NCI-H128 (cell line): ENCODE data around the gene PCGF2.
"Not testable (repeated sequence)": the region's sequence is repeated elsewhere in the genome, so short reads cannot be mapped to it uniquely, and the experiment has no call there.

ENCODE experiments used
- DNase-seq: peaks from one replicate; lab custom pipeline; 2025; ENCODE audit not compliant: unreplicated experiment; lab: John Stamatoyannopoulos, UW

The PCGF2 gene

DNA sequence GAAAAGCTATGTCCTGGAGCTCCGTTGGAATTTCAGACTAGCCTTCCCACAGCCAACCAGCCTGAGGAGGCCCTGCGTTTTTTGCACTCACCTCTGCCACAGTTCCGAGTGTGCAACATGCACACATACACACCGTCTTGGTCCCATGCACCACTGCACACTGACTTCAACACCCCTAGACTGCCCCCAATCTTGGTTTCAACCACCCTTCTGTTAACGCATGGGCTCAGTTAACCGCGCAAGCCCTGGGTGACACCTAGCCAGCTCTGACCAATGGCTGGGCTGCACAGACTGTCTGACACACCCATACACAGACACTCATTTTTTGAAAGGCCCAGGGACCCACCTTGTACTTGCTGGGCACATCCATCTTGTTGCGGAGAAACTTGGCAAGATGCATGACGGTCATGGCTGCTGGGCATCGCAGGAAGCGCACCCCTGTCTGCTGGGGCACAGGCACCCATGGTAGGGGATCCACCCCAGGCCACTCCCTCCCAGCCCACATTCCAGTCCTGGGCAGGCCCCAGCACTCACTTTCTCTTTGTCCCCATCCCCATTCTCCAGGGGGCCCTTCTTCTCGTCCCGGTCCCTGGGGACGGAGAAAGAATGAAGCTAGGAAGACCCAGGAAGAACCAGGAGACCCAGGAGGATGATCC lies 10.0 kb downstream of the PCGF2 start:
- no peak for DNase-seq

DNA sequence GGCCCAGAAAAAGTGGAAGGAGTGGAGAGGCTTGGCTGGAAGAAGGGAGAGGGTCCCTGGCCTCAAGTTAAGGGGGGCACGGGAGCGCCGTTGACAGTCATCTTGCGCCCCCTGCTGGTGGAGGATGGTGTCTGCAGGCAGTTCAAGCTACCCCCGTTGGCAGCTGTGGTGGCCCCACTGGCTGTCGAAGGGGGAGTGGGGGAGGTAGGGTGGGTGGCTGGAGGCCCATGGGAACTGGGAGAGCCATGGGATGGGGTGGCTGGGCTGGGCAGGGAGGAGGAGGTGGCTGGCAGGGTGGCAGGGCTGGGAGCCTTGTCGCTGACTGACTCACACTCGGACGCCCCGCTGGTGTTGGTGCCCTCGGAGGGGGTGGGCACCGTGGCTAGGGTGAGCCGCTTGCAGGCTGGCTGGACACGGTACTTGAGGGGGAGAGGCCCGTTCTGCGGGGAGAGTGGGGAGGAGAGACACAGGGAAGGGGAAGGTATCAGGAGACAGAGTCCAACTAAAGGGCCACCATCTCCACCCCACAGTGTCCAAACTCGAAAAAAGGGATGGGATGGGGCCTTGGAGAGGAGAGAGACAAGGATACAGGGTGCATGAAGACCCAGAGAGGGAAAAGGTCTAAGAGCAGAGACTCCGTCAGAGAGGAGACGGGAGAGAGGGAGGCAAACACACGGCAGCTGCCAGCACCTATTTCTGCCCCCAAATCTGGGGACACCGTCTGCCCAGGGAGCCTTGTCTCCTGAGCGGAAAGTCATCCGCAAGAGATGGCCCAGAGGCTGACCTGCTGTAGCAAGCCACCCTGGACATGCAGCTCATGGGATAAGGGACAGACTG lies 12.8 kb downstream of the PCGF2 start:
- DNase-seq, result no peak

- DNase-seq, result no peak
Measured at GRCh38 chr17:38733982-38734973, 13.9 kb downstream of the PCGF2 start.

GRCh38 chr17:38733282-38733981 lies 14.7 kb downstream of the PCGF2 start:
- DNase-seq, result no peak

DNA sequence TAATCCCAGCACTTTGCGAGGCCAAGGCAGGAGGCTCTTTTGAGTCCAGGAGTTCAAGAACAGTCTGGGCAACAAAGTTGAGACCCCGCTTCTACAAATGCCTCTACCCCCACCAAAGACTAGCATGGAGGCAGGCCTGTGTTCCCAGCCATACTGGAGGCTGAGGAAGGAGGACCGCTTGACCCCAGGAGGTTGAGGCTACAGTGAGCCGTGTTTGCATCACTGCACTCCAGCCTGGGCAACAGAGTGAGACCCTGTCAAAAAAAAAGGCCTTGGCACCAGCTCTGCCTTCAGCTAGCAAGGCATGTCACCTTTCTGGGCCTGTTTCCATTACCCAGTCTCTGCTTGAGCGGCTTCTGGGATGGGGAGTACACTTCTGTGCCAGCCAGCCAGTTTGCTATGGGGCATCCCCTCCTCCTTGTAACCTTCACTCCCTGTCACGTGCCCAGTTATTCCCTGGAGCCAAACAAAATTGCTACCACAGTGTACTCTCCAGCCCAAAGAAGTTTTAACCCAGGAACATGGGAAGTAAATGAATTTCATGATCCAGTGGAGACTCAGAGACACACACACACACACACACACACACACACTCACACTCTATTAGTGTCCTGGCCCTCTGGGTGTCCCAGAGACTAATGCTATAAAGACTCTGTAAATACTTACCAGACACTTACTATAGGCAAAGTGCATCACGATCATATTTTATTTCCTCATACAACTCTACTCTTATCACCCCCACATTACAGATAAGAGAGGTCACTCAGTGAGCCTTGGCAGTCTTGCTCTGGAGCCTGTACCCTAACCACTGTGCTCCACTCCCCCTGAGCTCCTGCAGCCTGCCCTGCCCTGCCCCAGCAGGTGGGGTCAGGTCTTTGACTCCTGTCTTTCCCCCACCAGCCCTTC lies 15.5 kb downstream of the PCGF2 start:
- DNase-seq, result no peak

DNA sequence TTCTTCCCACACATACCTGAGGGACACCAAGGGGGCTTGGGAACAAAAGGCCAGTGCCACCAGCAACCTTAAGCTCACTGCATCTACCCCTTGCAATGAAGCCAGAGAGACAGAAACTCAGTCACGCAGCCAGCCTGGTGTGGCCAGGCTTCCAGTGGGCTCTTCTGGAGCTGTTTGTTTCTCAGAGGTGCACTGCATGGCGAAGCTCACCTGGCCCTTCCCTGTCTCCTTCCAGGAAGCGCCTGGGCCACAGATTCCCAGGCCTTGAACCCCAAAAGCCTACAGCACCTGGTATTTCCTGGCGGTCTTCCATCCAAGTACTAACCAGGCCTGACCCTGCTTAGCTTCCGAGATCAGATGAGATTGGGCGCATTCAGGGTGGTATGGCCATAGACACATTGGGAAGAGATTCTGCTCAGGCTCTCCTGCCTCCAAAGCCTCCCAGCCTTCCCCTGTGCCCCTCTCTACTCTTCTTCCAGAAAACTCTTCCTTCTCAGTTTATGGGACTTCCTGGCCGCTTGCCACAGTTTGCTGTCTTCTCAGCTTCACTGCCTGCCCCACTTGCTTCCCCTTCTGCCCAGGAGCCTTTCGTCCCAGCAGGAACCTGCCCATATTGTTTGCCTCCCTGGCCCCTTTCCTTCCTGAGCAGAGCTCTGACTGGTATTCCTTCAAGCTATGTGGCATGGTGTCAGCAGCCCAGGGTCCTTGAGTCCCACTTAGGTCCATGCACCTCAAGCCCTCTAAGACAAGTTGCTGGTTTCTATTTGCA lies 16.4 kb downstream of the PCGF2 start:
- DNase-seq, result no peak

DNA sequence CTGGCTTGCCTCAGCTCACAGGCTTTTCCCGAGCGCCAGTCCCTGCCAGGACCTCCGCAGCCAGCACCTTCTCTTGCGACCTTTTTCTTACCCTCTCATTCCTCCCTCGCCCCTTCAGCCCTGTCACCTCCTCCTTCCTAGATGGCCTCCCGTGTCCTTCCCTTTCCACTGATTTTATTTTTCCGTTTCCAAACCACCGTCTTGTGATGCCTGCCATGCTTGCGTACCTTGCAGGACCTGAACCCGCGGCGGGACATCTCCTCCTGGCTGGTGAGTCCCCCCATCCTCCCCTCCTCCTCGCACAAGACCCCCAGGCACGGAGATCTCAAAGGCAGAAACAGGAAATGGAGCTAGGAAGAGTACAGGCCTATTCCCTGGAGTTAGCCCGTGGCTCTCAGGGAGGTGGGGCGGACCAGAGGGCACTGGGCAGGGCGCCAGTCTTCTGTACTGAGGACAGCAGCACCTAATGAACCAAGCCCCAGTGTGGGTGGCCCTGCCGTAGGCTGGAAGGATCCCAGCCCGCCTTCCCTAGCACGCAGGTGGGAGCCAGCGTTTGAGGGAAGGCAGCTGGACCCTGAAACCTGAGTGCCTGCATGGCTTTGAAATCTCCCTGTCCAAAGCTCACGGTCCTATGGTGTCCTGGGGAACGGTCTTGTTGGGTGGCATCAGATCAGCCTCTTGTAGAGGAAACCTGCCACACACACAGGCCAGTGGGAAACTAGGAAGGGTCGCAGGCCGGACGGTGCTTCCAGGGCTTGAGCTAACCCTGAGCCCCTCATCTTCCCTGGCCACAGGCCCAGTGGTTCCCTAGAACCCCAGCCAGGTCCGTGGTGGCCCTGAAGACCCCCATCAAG lies 17.4 kb downstream of the PCGF2 start:
- no peak for DNase-seq

- no peak for DNase-seq
Measured at GRCh38 chr17:38729886-38730525, 18.1 kb downstream of the PCGF2 start, which contains the start of gene CISD3. TSS of gene CISD3 (plus strand) at chr17:38730341. CDS start at chr17:38730359, 18 bp downstream.

DNA sequence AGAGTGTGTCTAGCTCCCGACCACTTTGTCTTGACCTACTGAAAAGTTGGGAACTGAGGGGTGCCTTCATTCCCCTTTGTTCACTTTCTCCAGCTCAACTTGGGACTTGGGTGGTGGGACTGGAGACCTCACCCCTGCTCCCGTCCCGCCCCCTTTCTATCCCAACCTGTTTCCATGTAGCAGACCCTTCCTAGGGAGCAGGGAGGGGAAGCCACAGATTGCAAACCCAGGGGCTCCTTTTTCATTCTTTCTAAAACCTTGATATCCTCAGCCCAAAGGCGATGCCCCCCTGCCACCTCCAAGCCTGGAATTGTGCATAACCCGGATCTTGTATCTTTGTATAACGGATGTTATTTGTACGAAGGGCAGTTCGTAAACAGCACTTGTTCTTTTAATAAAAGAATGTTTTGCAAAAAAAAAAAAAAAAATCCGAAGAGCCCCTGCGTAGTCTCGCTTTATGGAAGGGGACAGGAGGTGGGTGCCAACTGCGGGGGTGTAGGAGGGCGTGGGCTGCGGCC lies 18.7 kb downstream of the PCGF2 start:
- DNase-seq, result no peak

- no peak for DNase-seq
Measured at GRCh38 chr17:38728290-38728831, 19.8 kb downstream of the PCGF2 start.

DNA sequence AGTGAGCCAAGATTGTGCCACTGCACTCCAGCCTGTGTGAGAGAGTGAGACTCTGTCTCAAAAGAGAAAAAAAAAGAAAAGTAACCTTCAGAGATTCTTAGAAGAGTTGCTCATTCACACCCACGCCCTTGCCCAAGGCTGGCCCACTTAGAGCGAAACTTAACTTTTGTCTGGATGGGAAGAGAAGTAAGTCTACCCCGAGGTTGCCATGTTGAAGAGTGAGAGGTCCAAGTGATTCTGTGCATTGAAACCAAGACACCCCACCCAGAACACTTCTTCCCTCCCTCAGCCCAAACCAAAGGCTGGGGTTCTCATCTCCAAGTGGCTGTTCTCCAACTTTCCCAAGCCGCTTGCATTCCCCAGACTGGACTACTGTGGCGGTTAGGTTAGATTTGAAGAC lies 20.4 kb downstream of the PCGF2 start:
- DNase-seq, result no peak

DNA sequence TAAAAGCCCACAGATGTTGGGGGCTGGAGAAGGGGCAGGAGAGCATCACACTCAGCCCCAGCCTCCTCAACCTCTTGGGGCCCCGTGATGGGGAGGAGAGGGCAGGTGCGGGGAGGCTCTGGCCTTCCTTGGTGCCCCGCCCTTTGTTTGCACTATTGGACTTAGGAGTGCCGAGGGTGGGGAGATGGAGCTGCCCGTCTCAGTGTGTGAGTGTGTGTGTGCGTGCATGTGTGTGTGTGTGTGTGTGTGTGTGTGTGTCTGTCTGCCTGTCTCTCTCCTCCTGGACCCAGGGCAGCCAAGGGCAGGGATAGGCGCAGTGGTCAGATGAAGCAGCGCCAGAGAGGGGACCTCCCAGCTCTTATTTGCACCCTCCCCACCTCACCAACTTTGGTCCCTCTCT lies 22.0 kb downstream of the PCGF2 start:
- not testable (repeated sequence) for DNase-seq

GRCh38 chr17:38725066-38725465 lies 23.1 kb downstream of the PCGF2 start:
- DNase-seq, result no peak

GRCh38 chr17:38724337-38724988 lies 23.7 kb downstream of the PCGF2 start:
- no peak for DNase-seq

DNA sequence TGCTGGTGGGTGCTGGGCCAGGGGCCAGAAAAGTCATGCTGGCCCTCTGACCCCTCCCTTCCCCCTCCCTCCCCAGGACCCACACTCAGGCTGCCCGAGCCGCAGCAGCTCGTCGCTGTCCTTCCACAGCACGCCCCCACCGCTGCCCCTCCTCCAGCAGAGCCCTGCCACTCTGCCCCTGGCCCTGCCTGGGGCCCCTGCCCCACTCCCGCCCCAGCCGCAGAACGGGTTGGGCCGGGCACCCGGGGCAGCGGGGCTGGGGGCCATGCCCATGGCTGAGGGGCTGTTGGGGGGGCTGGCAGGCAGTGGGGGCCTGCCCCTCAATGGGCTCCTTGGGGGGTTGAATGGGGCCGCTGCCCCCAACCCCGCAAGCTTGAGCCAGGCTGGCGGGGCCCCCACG lies 26.3 kb downstream of the PCGF2 start:
- DNase-seq, result no peak

- DNase-seq, result no peak
Measured at GRCh38 chr17:38720941-38721340, 27.2 kb downstream of the PCGF2 start.
